GM18505 (cell line): Measurements from ENCODE around the gene ANKRD52.
A peak's percentile ranks its signal among the peaks of the same experiment; 100 is the strongest.

Source experiments
- ATAC-seq: cut with Tn5 transposase; IDR thresholded peaks from one replicate; pipeline ENCODE4 v1.9.1; 2021; ENCODE audit not compliant: unreplicated experiment
- POLR2A ChIP-seq: IDR thresholded peaks from 4 replicates; pipeline ENCODE4 v1.6.1; 2011; ENCODE audit warnings: borderline replicate concordance; ENCODE audit not compliant: insufficient read depth, insufficient read length; ENCODE audit errors: extremely low read depth

ANKRD52 gene

GRCh38 chr12:56223571-56224101, 34.5 kb downstream of the ANKRD52 start:
- ATAC-seq, result no peak
- no peak for TF ChIP-seq POLR2A

GRCh38 chr12:56222531-56222895, 35.7 kb downstream of the ANKRD52 start:
- TF ChIP-seq POLR2A, result no peak
- ATAC-seq, result no peak

GRCh38 chr12:56221757-56222530, 36.2 kb downstream of the ANKRD52 start, which contains the start of gene RNF41:
TSS of gene RNF41 (minus strand) at chr12:56221922. CDS start at chr12:56214047, 7,875 bp downstream.
- ATAC-seq, result peak; percentile 71
- peak; percentile 95 for TF ChIP-seq POLR2A

- TF ChIP-seq POLR2A, result no peak
- peak; percentile 19 for ATAC-seq
Observed at GRCh38 chr12:56221232-56221756, 36.9 kb downstream of the ANKRD52 start.

- no peak for ATAC-seq
- no peak for TF ChIP-seq POLR2A
Observed at GRCh38 chr12:56220611-56221231, 37.5 kb downstream of the ANKRD52 start.

- no peak for ATAC-seq
- no peak for TF ChIP-seq POLR2A
Observed at GRCh38 chr12:56219840-56220239, 38.3 kb downstream of the ANKRD52 start.

- no peak for ATAC-seq
Observed at GRCh38 chr12:56216461-56216860, 41.7 kb downstream of the ANKRD52 start.

GRCh38 chr12:56213878-56214277, 44.3 kb downstream of the ANKRD52 start:
- TF ChIP-seq POLR2A, result no peak
- ATAC-seq, result no peak

More at GRCh38 chr12:56216461-56216860, 41.7 kb downstream of the ANKRD52 start:
- TF ChIP-seq POLR2A, result no peak

- ATAC-seq, result no peak
- TF ChIP-seq POLR2A, result no peak
Observed at GRCh38 chr12:56212361-56212760, 45.8 kb downstream of the ANKRD52 start.

GRCh38 chr12:56208006-56208405, 50.2 kb downstream of the ANKRD52 start:
- ATAC-seq, result no peak
- TF ChIP-seq POLR2A, result no peak

- TF ChIP-seq POLR2A, result no peak
- no peak for ATAC-seq
Observed at GRCh38 chr12:56206452-56207166, 51.6 kb downstream of the ANKRD52 start.

- ATAC-seq, result no peak
- TF ChIP-seq POLR2A, result no peak
Observed at GRCh38 chr12:56205445-56205844, 52.7 kb downstream of the ANKRD52 start.

- TF ChIP-seq POLR2A, result no peak
- ATAC-seq, result no peak
Observed at GRCh38 chr12:56204275-56204674, 53.9 kb downstream of the ANKRD52 start.
